ENCODE results near the gene TSPAN32. TPM values are rescaled to one million over a fixed set of nuclear protein-coding genes. Genes with fewer than 3 reads are reported as not detected.

The TSPAN32 gene
- total RNA-seq, 1 experiment from 2014 or later: not detected

DNA sequence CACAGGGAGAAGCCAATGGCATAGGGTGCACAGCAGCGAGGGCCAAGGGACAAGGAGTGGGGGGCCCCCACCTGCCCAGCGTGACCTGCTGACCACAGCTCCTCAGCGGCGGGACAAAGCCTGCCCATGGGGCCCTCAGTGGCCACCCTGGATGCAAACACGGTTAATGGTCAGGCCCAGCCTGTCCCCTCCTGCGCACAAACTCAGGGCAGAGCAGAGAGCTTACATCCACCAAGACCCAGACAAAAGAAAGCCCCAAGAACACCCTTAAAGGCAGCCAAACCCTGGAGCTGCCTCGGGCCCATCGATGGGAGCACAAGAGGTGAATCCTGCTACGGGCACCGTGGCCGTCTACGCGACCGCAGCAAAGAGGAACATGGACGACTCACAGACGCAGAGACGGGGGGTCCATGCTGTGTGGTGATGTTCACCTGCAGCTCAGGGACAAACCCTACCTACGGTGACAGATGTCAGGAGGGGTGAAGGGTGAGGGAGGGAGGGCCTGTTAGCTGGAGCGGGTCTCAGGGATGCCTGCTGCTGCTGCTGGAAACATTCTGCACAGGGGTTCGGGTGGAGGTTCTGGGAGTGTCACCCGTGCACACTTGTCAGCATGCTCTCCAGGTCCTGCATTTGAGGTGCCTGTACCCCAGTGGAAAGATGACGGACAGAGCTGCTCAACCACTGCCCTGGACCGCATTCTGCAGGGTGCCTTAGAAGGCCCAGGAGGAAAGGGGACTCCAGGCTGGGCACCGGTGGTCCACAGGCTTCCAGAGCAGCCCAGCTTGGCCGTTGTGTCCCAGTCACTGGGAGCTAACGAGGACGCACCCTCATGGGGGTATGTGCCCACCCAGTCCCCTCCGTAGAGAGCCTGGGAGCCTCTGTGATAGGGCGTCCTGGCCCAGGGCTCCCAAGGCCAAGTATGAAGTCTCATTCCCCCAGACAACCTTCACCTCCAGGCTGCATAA is 43.0 kb upstream of the TSPAN32 start:
- ATAC-seq: no peak
- TF ChIP-seq, protein P1, sequence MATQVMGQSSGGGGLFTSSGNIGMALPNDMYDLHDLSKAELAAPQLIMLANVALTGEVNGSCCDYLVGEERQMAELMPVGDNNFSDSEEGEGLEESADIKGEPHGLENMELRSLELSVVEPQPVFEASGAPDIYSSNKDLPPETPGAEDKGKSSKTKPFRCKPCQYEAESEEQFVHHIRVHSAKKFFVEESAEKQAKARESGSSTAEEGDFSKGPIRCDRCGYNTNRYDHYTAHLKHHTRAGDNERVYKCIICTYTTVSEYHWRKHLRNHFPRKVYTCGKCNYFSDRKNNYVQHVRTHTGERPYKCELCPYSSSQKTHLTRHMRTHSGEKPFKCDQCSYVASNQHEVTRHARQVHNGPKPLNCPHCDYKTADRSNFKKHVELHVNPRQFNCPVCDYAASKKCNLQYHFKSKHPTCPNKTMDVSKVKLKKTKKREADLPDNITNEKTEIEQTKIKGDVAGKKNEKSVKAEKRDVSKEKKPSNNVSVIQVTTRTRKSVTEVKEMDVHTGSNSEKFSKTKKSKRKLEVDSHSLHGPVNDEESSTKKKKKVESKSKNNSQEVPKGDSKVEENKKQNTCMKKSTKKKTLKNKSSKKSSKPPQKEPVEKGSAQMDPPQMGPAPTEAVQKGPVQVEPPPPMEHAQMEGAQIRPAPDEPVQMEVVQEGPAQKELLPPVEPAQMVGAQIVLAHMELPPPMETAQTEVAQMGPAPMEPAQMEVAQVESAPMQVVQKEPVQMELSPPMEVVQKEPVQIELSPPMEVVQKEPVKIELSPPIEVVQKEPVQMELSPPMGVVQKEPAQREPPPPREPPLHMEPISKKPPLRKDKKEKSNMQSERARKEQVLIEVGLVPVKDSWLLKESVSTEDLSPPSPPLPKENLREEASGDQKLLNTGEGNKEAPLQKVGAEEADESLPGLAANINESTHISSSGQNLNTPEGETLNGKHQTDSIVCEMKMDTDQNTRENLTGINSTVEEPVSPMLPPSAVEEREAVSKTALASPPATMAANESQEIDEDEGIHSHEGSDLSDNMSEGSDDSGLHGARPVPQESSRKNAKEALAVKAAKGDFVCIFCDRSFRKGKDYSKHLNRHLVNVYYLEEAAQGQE (IDR thresholded peaks at IDR 0.05; ENCODE audit: insufficient read depth in 1 of 2, low read depth in 2 of 2, low read length in 1 of 2): no peak
- no peak for TF ChIP-seq SIN3A (IDR thresholded peaks at IDR 0.05; ENCODE audit: borderline replicate concordance, insufficient read depth, low read depth, low read length)
- TF ChIP-seq TCF7L2 (IDR thresholded peaks at IDR 0.05; ENCODE audit: low read depth, low read length): no peak
- TF ChIP-seq, protein P2, sequence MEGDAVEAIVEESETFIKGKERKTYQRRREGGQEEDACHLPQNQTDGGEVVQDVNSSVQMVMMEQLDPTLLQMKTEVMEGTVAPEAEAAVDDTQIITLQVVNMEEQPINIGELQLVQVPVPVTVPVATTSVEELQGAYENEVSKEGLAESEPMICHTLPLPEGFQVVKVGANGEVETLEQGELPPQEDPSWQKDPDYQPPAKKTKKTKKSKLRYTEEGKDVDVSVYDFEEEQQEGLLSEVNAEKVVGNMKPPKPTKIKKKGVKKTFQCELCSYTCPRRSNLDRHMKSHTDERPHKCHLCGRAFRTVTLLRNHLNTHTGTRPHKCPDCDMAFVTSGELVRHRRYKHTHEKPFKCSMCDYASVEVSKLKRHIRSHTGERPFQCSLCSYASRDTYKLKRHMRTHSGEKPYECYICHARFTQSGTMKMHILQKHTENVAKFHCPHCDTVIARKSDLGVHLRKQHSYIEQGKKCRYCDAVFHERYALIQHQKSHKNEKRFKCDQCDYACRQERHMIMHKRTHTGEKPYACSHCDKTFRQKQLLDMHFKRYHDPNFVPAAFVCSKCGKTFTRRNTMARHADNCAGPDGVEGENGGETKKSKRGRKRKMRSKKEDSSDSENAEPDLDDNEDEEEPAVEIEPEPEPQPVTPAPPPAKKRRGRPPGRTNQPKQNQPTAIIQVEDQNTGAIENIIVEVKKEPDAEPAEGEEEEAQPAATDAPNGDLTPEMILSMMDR (IDR thresholded peaks at IDR 0.05): no peak
- no peak for TF ChIP-seq POLR2AphosphoS5 (IDR thresholded peaks at IDR 0.05; ENCODE audit: low read depth, low read length)
- Histone ChIP-seq H3K4me1 (ENCODE audit: control insufficient read depth, insufficient read depth, low read length) (no peaks in the 10 kb centered on the region), H3K27ac (ENCODE audit: low read length) (no peak overlapping the region), H3K36me3 (ENCODE audit: control insufficient read depth, insufficient read depth, low read length) (no peaks in the 10 kb centered on the region), H3K27me3 (ENCODE audit: control insufficient read depth, insufficient read depth, low read length) (no peaks in the 10 kb centered on the region), H3K9me3 (ENCODE audit: control insufficient read depth, insufficient read depth, low read depth, low read length) (no peaks in the 10 kb centered on the region), H3K4me3 (ENCODE audit: low read depth in 2 of 2, low read length in 2 of 2) (no peak overlapping the region)
- POLR2A ChIA-PET: no interaction called here
- in situ Hi-C loops (cut with HindIII; ENCODE audit: low pct_unique_long_range_greater_than_20kb, low sequenced_read_pairs) (no loop called here), intact Hi-C loops (cut with micrococcal nuclease; ENCODE audit: unreplicated experiment) (no loop called here)
- CTCF ChIA-PET: interaction anchor here (0.6 kb wide), 2 partner anchors 10 to 44 kb away, joined by 3 to 10 read pairs; no protein-coding TSS in a partner anchor
- no TSS peak for BruUV-seq (replicated peaks)
- DNase-seq (ENCODE audit: low read depth, low spot score): no peak

DNA sequence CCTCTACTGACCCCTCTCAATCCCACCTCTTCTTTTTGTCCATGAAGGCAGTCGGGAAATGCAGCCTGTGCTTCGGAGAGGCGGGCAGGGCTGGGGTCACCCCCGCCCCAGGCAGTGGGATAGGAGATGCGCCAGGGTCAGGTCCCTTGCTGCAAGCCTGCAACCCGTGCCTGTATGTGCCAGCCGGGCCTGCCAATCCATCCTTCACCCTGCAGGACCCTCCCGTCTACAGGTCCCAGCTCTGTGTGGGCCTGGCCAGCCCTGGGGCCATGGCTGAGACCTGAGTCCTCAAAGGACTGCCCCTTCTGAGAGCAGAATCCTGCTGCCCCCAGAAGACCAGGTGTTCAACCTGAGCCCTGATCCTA is 42.4 kb upstream of the TSPAN32 start:
- no TSS peak for BruUV-seq (replicated peaks)
- intact Hi-C loops (cut with micrococcal nuclease; ENCODE audit: unreplicated experiment): no loop called here
- Histone ChIP-seq H3K27me3 (ENCODE audit: control insufficient read depth, insufficient read depth, low read length) (no peaks in the 10 kb centered on the region), H3K4me1 (ENCODE audit: control insufficient read depth, insufficient read depth, low read length) (no peaks in the 10 kb centered on the region), H3K27ac (ENCODE audit: low read length) (no peak overlapping the region), H3K4me3 (ENCODE audit: low read depth in 2 of 2, low read length in 2 of 2) (no peak overlapping the region), H3K9me3 (ENCODE audit: control insufficient read depth, insufficient read depth, low read depth, low read length) (no peaks in the 10 kb centered on the region), H3K36me3 (ENCODE audit: control insufficient read depth, insufficient read depth, low read length) (no peaks in the 10 kb centered on the region)
- in situ Hi-C loops (cut with HindIII; ENCODE audit: low pct_unique_long_range_greater_than_20kb, low sequenced_read_pairs): no loop called here
- TF ChIP-seq, protein P2 (IDR thresholded peaks at IDR 0.05): no peak
- TF ChIP-seq, protein P1 (IDR thresholded peaks at IDR 0.05; ENCODE audit: insufficient read depth in 1 of 2, low read depth in 2 of 2, low read length in 1 of 2): no peak
- no peak for TF ChIP-seq POLR2AphosphoS5 (IDR thresholded peaks at IDR 0.05; ENCODE audit: low read depth, low read length)
- no peak for TF ChIP-seq TCF7L2 (IDR thresholded peaks at IDR 0.05; ENCODE audit: low read depth, low read length)
- no peak for TF ChIP-seq SIN3A (IDR thresholded peaks at IDR 0.05; ENCODE audit: borderline replicate concordance, insufficient read depth, low read depth, low read length)
- no peak for DNase-seq (ENCODE audit: low read depth, low spot score)
- no peak for ATAC-seq
- CTCF ChIA-PET: interaction anchor here (0.6 kb wide), 1 partner anchor 44 kb away, joined by 10 read pairs; no protein-coding TSS in a partner anchor
- POLR2A ChIA-PET: no interaction called here
